Measurements from ENCODE around the gene TRPC4AP.

TRPC4AP gene

DNA sequence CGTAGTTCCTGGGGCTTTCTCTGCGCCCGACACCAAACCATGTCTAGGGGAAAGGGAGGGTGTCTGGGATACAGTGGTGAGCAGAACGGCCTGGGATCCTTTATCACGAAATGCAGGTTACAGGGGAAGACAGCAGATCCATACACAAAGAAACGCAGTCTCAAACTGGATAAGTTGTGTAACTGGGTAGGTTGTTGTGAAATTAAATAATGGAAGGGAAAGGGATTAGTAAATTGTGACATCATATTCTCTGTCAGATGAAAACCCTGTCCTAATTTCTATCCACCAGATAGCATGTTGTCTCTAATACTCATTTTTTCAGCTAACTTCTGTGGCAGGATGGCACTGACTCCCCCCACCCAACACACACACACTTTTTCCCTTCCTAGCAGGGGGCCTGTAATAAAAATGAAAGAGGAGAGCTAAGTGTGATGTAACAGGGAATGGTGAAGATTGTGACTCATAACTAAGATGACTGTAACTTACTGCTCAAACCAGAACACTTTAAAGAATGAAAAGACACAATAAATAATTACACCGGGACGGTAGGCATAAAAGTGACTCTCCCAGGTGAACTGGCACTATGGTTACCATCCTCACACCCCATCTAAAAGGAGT is 769 bp upstream of the TRPC4AP start:
- no peaks in the 10 kb centered on the region for H3K36me3 ChIP-seq (replicated peaks; ENCODE audit: insufficient read depth, low read length)
- peak overlapping the region; percentile 93; the same call in 1 of the 2 replicates for H3K4me3 ChIP-seq (ENCODE audit: low read length)
- TF ChIP-seq EZH2 (optimal IDR thresholded peaks at IDR 0.05; ENCODE audit: low read depth, low read length) = no peak
- TF ChIP-seq EZH2phosphoT487 (IDR thresholded peaks at IDR 0.05; ENCODE audit: low read length) = no peak
- H4K20me1 ChIP-seq (ENCODE audit: insufficient read depth, low read length) = no peaks in the 10 kb centered on the region; the same call in 1 of the 2 replicates
- no peaks in the 10 kb centered on the region for H3F3A ChIP-seq (ENCODE audit: insufficient read depth, low read length)
- H3K27me3 ChIP-seq (replicated peaks; ENCODE audit: insufficient read depth, low read length) = no peaks in the 10 kb centered on the region
- H3K9me2 ChIP-seq (replicated peaks; ENCODE audit: insufficient read depth, low read length) = no peaks in the 10 kb centered on the region
- no peak for DNase-seq
- no peak overlapping the region for H3K9ac ChIP-seq (ENCODE audit: low read length)
- H3K4me2 ChIP-seq (ENCODE audit: low read depth, low read length) = peak overlapping the region; percentile 61
- H3K4me1 ChIP-seq (ENCODE audit: low read length) = peaks cover 12% of the 10 kb centered on the region
- peak overlapping the region; percentile 86 for H2AFZ ChIP-seq (ENCODE audit: low read length)
- no peak overlapping the region for H3K27ac ChIP-seq (ENCODE audit: low read length)
- no peaks in the 10 kb centered on the region for H3K9me3 ChIP-seq (replicated peaks; ENCODE audit: insufficient read depth, low read length)
- peaks cover 41% of the 10 kb centered on the region for H3K79me2 ChIP-seq (ENCODE audit: low read length)

DNA sequence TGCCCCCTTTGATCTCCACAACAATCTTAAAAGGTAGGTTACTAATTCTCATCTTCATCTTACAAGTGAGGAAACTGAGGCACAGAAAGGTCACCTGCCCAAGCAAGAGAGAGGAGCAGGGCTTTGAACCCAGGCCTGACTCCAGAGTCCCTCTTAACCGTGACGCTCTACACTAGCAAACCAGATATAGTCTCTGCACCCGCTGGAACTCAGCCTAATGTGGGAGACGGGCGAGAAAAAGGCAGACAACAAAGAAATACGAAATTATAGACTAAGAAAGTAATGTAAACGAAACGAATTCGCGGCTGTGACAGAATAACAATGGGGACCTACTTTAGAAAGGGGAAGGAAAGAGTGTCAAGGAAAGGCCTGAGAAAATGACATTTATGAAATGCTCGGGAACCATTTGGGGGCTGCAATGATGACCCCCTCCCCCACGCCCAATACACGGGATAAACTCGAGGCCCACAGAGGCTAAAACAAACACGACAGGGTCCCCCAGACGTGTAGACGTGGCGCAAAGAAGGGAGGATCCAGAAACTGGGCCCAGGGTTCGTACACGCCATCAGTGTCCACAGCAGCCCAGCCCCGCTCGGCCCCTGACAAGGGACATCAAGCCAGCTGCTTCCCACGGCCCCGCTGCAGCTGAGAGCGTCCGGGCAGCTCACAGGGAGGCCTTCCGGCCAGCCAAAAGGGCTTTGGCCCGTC is 637 bp downstream of the TRPC4AP start:
- no peaks in the 10 kb centered on the region; the same call in 1 of the 2 replicates for H4K20me1 ChIP-seq (ENCODE audit: insufficient read depth, low read length)
- H3F3A ChIP-seq (ENCODE audit: insufficient read depth, low read length) = no peaks in the 10 kb centered on the region
- H3K4me3 ChIP-seq (ENCODE audit: low read length) = peak overlapping the region; percentile 93
- H3K9me3 ChIP-seq (replicated peaks; ENCODE audit: insufficient read depth, low read length) = no peaks in the 10 kb centered on the region
- peak overlapping the region; percentile 72 for H3K4me2 ChIP-seq (ENCODE audit: low read depth, low read length)
- no peaks in the 10 kb centered on the region for H3K36me3 ChIP-seq (replicated peaks; ENCODE audit: insufficient read depth, low read length)
- H3K4me1 ChIP-seq (ENCODE audit: low read length) = peaks cover 12% of the 10 kb centered on the region
- no peaks in the 10 kb centered on the region for H3K27me3 ChIP-seq (replicated peaks; ENCODE audit: insufficient read depth, low read length)
- peak; percentile 13 for DNase-seq
- TF ChIP-seq, protein P1, sequence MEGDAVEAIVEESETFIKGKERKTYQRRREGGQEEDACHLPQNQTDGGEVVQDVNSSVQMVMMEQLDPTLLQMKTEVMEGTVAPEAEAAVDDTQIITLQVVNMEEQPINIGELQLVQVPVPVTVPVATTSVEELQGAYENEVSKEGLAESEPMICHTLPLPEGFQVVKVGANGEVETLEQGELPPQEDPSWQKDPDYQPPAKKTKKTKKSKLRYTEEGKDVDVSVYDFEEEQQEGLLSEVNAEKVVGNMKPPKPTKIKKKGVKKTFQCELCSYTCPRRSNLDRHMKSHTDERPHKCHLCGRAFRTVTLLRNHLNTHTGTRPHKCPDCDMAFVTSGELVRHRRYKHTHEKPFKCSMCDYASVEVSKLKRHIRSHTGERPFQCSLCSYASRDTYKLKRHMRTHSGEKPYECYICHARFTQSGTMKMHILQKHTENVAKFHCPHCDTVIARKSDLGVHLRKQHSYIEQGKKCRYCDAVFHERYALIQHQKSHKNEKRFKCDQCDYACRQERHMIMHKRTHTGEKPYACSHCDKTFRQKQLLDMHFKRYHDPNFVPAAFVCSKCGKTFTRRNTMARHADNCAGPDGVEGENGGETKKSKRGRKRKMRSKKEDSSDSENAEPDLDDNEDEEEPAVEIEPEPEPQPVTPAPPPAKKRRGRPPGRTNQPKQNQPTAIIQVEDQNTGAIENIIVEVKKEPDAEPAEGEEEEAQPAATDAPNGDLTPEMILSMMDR (IDR thresholded peaks at IDR 0.05; ENCODE audit: low read length) = no peak
- TF ChIP-seq EZH2phosphoT487 (IDR thresholded peaks at IDR 0.05; ENCODE audit: low read length) = no peak
- no peak for TF ChIP-seq EZH2 (optimal IDR thresholded peaks at IDR 0.05; ENCODE audit: low read depth, low read length)
- no peaks in the 10 kb centered on the region for H3K9me2 ChIP-seq (replicated peaks; ENCODE audit: insufficient read depth, low read length)
- H2AFZ ChIP-seq (ENCODE audit: low read length) = peak overlapping the region; percentile 70
- H3K9ac ChIP-seq (ENCODE audit: low read length) = peak overlapping the region; percentile 87
- H3K79me2 ChIP-seq (ENCODE audit: low read length) = peaks cover 54% of the 10 kb centered on the region
- peak overlapping the region; percentile 44; the same call in 1 of the 2 replicates for H3K27ac ChIP-seq (ENCODE audit: low read length)

DNA sequence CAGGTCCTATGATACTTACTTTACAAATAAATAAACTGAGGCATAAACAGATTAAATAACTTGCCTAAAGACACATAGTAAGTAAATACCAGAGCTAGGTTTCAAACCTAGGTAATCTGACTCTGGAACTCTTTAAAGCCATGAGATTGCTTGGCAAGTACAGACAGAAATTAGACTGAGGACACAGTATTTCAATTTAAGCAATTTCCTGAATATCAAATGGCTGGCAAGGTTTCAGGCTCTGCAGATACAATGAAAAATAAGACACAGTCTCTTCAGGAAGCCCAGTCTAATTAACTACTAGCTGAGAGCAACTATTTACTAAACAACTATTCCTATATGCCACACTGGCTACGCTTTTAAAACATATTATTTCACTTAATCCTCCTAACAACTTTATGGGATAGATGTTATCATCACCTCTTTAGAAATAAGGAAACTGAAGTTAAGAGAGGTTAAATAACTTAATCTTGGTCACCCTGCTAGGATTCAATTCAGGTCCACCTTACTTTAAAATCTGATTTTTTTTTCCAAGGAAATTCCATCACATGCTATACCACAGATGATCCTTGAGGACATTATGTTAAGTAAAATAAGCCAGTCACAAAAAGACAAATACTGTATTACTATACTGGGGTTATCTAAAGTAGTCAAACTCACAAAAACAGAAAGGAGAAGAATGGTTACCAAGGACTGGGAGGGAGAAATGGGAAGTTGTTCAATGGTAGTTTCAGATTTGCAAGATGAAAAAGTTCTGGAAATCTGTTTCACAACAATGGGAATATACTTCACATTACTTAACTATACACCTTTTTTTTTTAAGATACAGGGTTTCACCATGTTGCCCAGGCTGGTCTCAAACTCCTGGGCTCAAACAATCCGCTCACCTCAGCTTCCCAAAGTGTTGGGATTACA is 4.1 kb downstream of the TRPC4AP start:
- no peak for DNase-seq
- Histone ChIP-seq H3K4me2 (ENCODE audit: low read depth, low read length) (no peak overlapping the region), H4K20me1 (ENCODE audit: insufficient read depth, low read length) (no peaks in the 10 kb centered on the region; the same call in 1 of the 2 replicates), H2AFZ (ENCODE audit: low read length) (no peak overlapping the region), H3K79me2 (ENCODE audit: low read length) (peaks cover 79% of the 10 kb centered on the region), H3K9me3 (replicated peaks; ENCODE audit: insufficient read depth, low read length) (no peaks in the 10 kb centered on the region), H3K4me3 (ENCODE audit: low read length) (no peak overlapping the region), H3K9me2 (replicated peaks; ENCODE audit: insufficient read depth, low read length) (no peaks in the 10 kb centered on the region), H3K27ac (ENCODE audit: low read length) (no peak overlapping the region), H3K36me3 (replicated peaks; ENCODE audit: insufficient read depth, low read length) (no peaks in the 10 kb centered on the region), H3F3A (ENCODE audit: insufficient read depth, low read length) (no peaks in the 10 kb centered on the region), H3K4me1 (ENCODE audit: low read length) (peaks cover 12% of the 10 kb centered on the region), H3K27me3 (replicated peaks; ENCODE audit: insufficient read depth, low read length) (no peaks in the 10 kb centered on the region), H3K9ac (ENCODE audit: low read length) (no peak overlapping the region)
- TF ChIP-seq, protein P1 (IDR thresholded peaks at IDR 0.05; ENCODE audit: low read length) = no peak
- TF ChIP-seq EZH2phosphoT487 (IDR thresholded peaks at IDR 0.05; ENCODE audit: low read length) (no peak), EZH2 (optimal IDR thresholded peaks at IDR 0.05; ENCODE audit: low read depth, low read length) (no peak)
